ENCODE results near the gene MUC4. TPM values are rescaled to one million over a fixed set of nuclear protein-coding genes. Genes with fewer than 3 reads are reported as not detected.

Gene MUC4
- total and polyA plus RNA-seq, 10 of the 15 experiments (the other 5 are each of a cell fraction or from before 2014, with no cell fraction given) = 0.02 to 0.46 (median 0.27) TPM; not detected in 4

- TF ChIP-seq PRDM15 (CRISPR knock-in tag; IDR thresholded peaks at IDR 0.05) = no peak
Measured at GRCh38 chr3:195760345-195761122, 51.2 kb downstream of the MUC4 start (continued).

DNA sequence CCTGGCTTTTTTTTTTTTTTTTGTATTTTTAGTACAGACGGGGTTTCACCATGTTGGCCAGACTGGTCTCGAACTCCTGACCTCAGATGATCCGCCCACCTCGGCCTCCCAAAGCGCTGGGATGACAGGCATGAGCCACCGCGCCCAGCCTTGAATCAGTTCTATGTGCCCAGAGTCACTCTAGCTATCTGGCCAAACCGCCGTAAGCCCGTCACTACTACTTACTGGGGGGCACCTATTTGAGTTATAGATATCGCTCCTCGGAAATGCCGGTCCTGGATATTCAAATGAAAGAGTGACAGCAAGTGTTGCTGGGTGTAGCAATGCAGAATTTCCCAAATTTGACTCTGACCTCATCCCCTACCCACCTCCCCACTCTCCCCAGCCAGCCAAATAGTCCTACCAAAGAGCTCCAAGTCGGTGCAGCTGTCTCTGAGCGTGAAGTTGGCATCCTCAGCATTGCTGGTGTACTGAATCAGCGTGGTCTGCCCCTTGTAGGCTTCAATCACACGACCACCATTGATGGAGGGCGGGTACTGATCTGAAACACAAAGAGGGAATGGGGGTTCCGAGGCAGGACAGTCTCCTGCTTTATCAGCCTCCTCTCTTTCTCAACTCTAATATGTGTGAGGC lies 52.9 kb downstream of the MUC4 start:
- no peaks in the 10 kb centered on the region for H3K36me3 ChIP-seq (ENCODE audit: control insufficient read depth in 2 of 2, insufficient read depth in 2 of 2, low read length in 1 of 2)
- ChIA-PET CTCF (no interaction called here), POLR2A (interaction anchor here (0.5 to 0.6 kb wide), 2 partner anchors 581 to 991 kb away, joined by 4 to 6 read pairs; no protein-coding TSS in a partner anchor), RAD21 (ENCODE audit: unreplicated experiment) (no interaction called here), SMC1A (ENCODE audit: uncharacterized antibody, unreplicated experiment) (no interaction called here)
- H3K79me2 ChIP-seq (ENCODE audit: control insufficient read depth, insufficient read depth, low read length) = no peaks in the 10 kb centered on the region
- in situ Hi-C loops (cut with MboI) (loop anchor here (5.0 to 10.0 kb wide), 2 partner anchors 56 to 78 kb away; partner anchors contain the start of gene MUC4), intact Hi-C loops (cut with micrococcal nuclease; ENCODE audit: unreplicated experiment) (no loop called here)
- no peaks in the 10 kb centered on the region for H3K4me1 ChIP-seq (ENCODE audit: control insufficient read depth, insufficient read depth, low read length)
- no peak overlapping the region for H3K4me2 ChIP-seq (ENCODE audit: control insufficient read depth, insufficient read depth)
- H3K27me3 ChIP-seq (replicated peaks in 1 of 2; ENCODE audit: control insufficient read depth in 2 of 2, insufficient read depth in 2 of 2, low read length in 1 of 2) = no peaks in the 10 kb centered on the region; a peak in 3 of 4 replicates
- no peaks in the 10 kb centered on the region for H4K20me1 ChIP-seq (ENCODE audit: control insufficient read depth, insufficient read depth)
- BruUV-seq (replicated peaks) = no TSS peak
- FAIRE-seq = no peak
- no peak overlapping the region for H3K9ac ChIP-seq (ENCODE audit: control insufficient read depth, insufficient read depth, low read length)
- no peak overlapping the region for H2AFZ ChIP-seq (ENCODE audit: control insufficient read depth, low read depth, low read length)
- H3K27ac ChIP-seq (ENCODE audit: control insufficient read depth, insufficient read depth) = no peak overlapping the region
- no peak overlapping the region for H3K4me3 ChIP-seq
- no peaks in the 10 kb centered on the region for H3K9me3 ChIP-seq (replicated peaks; ENCODE audit: control insufficient read depth, insufficient read depth, low read length)
- DNase-seq (ENCODE audit: low read depth, low spot score) = no peak
- WGBS (ENCODE audit: insufficient coverage, insufficient replicate concordance, low lambda C conversion rate, missing lambda C conversion rate) = 35% methylated on average over 18 of the region's 19 CpGs
- no peak for ATAC-seq
- TF ChIP-seq CHD2 (IDR thresholded peaks at IDR 0.05; ENCODE audit: borderline replicate concordance, low read depth, low read length) (no peak), YBX1 (IDR thresholded peaks at IDR 0.05) (no peak), RCOR1 (conservative IDR thresholded peaks at IDR 0.05; ENCODE audit: low read depth, low read length) (no peak), SIX5 (IDR thresholded peaks at IDR 0.05; ENCODE audit: low read depth, low read length, severe bottlenecking) (no peak), RB1 (IDR thresholded peaks at IDR 0.05; ENCODE audit: borderline replicate concordance) (no peak), SMC3 (IDR thresholded peaks at IDR 0.05; ENCODE audit: borderline replicate concordance, low read length) (no peak), MXI1 (IDR thresholded peaks at IDR 0.05; ENCODE audit: low read depth, low read length) (no peak), GABPA (IDR thresholded peaks at IDR 0.05; ENCODE audit: low read depth) (no peak), CREB1 (IDR thresholded peaks at IDR 0.05; ENCODE audit: low read depth) (no peak), CBX5 (IDR thresholded peaks at IDR 0.05; ENCODE audit: low read depth) (no peak), JUNB (IDR thresholded peaks at IDR 0.05) (no peak), EED (IDR thresholded peaks at IDR 0.05; ENCODE audit: low read depth) (no peak)
- TF ChIP-seq, protein P1, sequence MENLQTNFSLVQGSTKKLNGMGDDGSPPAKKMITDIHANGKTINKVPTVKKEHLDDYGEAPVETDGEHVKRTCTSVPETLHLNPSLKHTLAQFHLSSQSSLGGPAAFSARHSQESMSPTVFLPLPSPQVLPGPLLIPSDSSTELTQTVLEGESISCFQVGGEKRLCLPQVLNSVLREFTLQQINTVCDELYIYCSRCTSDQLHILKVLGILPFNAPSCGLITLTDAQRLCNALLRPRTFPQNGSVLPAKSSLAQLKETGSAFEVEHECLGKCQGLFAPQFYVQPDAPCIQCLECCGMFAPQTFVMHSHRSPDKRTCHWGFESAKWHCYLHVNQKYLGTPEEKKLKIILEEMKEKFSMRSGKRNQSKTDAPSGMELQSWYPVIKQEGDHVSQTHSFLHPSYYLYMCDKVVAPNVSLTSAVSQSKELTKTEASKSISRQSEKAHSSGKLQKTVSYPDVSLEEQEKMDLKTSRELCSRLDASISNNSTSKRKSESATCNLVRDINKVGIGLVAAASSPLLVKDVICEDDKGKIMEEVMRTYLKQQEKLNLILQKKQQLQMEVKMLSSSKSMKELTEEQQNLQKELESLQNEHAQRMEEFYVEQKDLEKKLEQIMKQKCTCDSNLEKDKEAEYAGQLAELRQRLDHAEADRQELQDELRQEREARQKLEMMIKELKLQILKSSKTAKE (IDR thresholded peaks at IDR 0.05; ENCODE audit: low read depth, poor library complexity, severe bottlenecking) = no peak

Data from GM12878 (cell line).